ENCODE measurements around the gene CTNNA1. TPM values are rescaled to one million over a fixed set of nuclear protein-coding genes. Genes with fewer than 3 reads are reported as not detected.
"Not testable (repeated sequence)": the region's sequence is repeated elsewhere in the genome, so short reads cannot be mapped to it uniquely, and the experiment has no call there.

The CTNNA1 gene
- total and polyA plus RNA-seq, 4 donors, result 107 to 446 (median 278) TPM

DNA sequence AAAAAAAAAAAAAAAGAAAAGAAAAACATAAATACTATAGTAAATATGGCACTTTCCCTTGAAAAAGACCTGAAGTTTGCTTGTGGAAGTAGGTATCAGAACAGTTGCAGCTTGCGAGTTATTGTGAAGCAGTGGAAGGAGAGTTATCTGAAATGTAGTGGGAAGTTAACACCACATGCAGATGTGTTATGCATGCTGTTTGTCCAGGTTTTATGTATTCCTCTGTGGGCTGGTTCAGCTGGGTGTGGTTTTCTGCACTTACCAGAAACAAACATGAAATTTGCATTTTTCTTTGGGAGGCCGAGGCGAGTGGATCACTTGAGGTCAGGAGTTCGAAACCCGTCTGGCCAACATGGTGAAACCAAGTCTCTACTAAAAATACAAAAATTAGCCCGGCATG is 42.1 kb upstream of the CTNNA1 start:
- DNase-seq, result no peak
- Histone ChIP-seq H3K4me1 (ENCODE audit: control insufficient read depth in 1 of 2, insufficient read depth in 2 of 2, low read length in 2 of 2) (no peaks in the 10 kb centered on the region), H3K4me3 (ENCODE audit: low read length in 2 of 2) (no peak overlapping the region), H3K9me3 (ENCODE audit: control insufficient read depth, low read length) (no peaks in the 10 kb centered on the region), H3K27me3 (ENCODE audit: control insufficient read depth in 1 of 2, insufficient read depth in 2 of 2, low read length in 1 of 2) (no peaks in the 10 kb centered on the region), H3K36me3 (ENCODE audit: control insufficient read depth in 1 of 2, insufficient read depth in 2 of 2, low read length in 1 of 2) (no peaks in the 10 kb centered on the region), H3K27ac (ENCODE audit: low read depth in 1 of 2, low read length in 2 of 2) (no peak overlapping the region)
- 95 to 98% methylated on average over 6 of the region's 6 CpGs for WGBS, 2 donors
- intact Hi-C loops (cut with DNase I), result no loop called here
- ATAC-seq (ENCODE audit: low FRiP score), result no peak

DNA sequence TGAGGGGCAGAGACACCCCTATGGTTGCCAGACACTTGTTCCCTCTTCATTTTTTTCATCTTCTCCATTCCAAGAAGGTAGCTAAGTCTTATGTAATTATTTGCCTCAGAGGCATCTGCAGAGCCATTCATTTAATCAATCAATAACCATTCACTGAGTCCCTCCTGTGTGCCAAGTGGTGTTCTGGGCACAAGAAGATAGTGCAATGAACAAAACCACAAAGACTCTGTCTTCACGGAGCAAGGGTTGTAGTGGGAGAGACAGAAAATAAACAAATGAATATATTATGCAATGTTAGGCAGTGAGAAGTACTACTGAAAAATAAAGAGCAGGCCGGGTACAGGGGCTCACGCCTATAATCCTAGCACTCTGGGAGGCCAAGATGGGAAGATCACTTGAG is 41.4 kb upstream of the CTNNA1 start:
- no peaks in the 10 kb centered on the region for H3K4me1 ChIP-seq (ENCODE audit: control insufficient read depth in 1 of 2, insufficient read depth in 2 of 2, low read length in 2 of 2)

DNA sequence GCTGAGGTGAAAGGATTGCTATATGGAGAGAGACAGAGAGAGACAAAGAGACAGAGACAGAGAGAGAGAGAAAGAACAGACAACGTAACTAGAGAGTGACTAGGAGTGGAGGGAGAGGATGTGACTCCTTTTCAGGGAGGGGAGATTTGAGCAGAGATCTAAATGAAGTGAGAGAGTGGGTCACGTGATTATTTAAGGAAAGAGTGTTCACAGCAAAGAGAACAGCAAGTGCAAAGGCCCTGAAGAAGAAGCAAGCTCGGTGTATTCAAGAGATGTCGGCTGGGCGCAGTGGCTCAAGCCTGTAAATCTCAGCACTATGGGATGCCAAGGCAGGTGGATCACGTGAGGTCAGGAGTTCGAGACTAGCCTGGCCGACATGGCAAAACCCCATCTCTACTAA is 40.9 kb upstream of the CTNNA1 start:
- DNase-seq (no peak), ATAC-seq (ENCODE audit: low FRiP score) (no peak)
- Histone ChIP-seq H3K4me3 (ENCODE audit: low read length in 2 of 2) (no peak overlapping the region), H3K36me3 (ENCODE audit: control insufficient read depth in 1 of 2, insufficient read depth in 2 of 2, low read length in 1 of 2) (no peaks in the 10 kb centered on the region), H3K4me1 (ENCODE audit: control insufficient read depth in 1 of 2, insufficient read depth in 2 of 2, low read length in 2 of 2) (no peaks in the 10 kb centered on the region), H3K27me3 (ENCODE audit: control insufficient read depth in 1 of 2, insufficient read depth in 2 of 2, low read length in 1 of 2) (no peaks in the 10 kb centered on the region), H3K9me3 (ENCODE audit: control insufficient read depth, low read length) (no peaks in the 10 kb centered on the region), H3K27ac (ENCODE audit: low read depth in 1 of 2, low read length in 2 of 2) (no peak overlapping the region)
- WGBS, 2 donors, result 94% methylated on average over 8 of the region's 8 CpGs
- intact Hi-C loops (cut with DNase I), result no loop called here

More for the DNA sequence above, 41.4 kb upstream of the CTNNA1 start:
- WGBS, 2 donors, result 79 to 85% methylated on average over 3 of the region's 3 CpGs
- Histone ChIP-seq H3K27me3 (ENCODE audit: control insufficient read depth in 1 of 2, insufficient read depth in 2 of 2, low read length in 1 of 2) (no peaks in the 10 kb centered on the region), H3K4me3 (ENCODE audit: low read length in 2 of 2) (no peak overlapping the region), H3K27ac (ENCODE audit: low read depth in 1 of 2, low read length in 2 of 2) (no peak overlapping the region), H3K36me3 (ENCODE audit: control insufficient read depth in 1 of 2, insufficient read depth in 2 of 2, low read length in 1 of 2) (no peaks in the 10 kb centered on the region), H3K9me3 (ENCODE audit: control insufficient read depth, low read length) (no peaks in the 10 kb centered on the region)
- intact Hi-C loops (cut with DNase I), result no loop called here
- DNase-seq, result no peak
- no peak for ATAC-seq (ENCODE audit: low FRiP score)

DNA sequence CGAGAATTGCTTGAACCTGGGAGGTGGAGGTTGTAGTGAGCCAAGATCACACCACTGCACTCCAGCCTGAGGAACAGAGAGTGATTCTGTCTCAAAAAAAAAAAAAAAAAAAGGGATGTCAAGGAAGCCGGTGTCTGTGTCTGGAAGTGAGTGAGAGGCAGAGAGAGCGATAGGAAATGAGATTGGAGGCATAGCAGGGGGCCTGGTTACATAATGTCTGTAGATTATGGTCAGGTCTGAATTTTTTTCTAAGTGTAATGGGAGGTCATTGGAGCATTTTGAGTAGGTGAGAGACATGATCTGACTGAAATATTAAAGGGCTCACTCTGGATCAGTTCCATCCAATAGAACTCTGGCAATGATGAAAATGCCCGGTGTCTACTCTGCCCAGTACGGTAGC is 40.4 kb upstream of the CTNNA1 start:
- Histone ChIP-seq H3K27ac (ENCODE audit: low read depth in 1 of 2, low read length in 2 of 2) (no peak overlapping the region), H3K4me1 (ENCODE audit: control insufficient read depth in 1 of 2, insufficient read depth in 2 of 2, low read length in 2 of 2) (no peaks in the 10 kb centered on the region), H3K4me3 (ENCODE audit: low read length in 2 of 2) (no peak overlapping the region), H3K27me3 (ENCODE audit: control insufficient read depth in 1 of 2, insufficient read depth in 2 of 2, low read length in 1 of 2) (no peaks in the 10 kb centered on the region), H3K9me3 (ENCODE audit: control insufficient read depth, low read length) (no peaks in the 10 kb centered on the region), H3K36me3 (ENCODE audit: control insufficient read depth in 1 of 2, insufficient read depth in 2 of 2, low read length in 1 of 2) (no peaks in the 10 kb centered on the region)
- ATAC-seq (ENCODE audit: low FRiP score) (no peak), DNase-seq (no peak)
- intact Hi-C loops (cut with DNase I), result no loop called here
- 89 to 97% methylated on average over 5 of the region's 5 CpGs for WGBS, 2 donors

DNA sequence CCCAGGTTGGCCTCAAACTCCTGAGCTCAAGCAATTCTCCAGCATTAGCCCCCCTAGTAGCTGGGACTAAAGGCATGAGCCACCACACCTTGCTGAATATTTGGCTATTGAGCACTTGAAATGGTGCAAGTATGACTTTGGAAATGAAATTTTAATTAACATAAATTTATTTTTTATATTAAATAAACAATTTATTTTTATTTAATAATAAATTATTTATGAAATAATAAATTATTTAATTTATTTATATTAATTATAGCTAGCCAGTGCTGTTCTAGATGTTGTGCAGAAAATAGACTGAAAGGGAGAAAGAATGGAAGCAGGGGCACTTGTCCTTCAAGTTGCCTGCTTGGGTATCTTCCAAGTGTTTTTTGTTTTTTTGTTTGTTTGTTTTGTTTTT is 40.0 kb upstream of the CTNNA1 start:
- Histone ChIP-seq H3K4me3 (ENCODE audit: low read length in 2 of 2) (no peak overlapping the region), H3K36me3 (ENCODE audit: control insufficient read depth in 1 of 2, insufficient read depth in 2 of 2, low read length in 1 of 2) (no peaks in the 10 kb centered on the region), H3K27ac (ENCODE audit: low read depth in 1 of 2, low read length in 2 of 2) (no peak overlapping the region), H3K4me1 (ENCODE audit: control insufficient read depth in 1 of 2, insufficient read depth in 2 of 2, low read length in 2 of 2) (no peaks in the 10 kb centered on the region), H3K9me3 (ENCODE audit: control insufficient read depth, low read length) (no peaks in the 10 kb centered on the region), H3K27me3 (ENCODE audit: control insufficient read depth in 1 of 2, insufficient read depth in 2 of 2, low read length in 1 of 2) (no peaks in the 10 kb centered on the region)
- DNase-seq (no peak), ATAC-seq (ENCODE audit: low FRiP score) (no peak)
- intact Hi-C loops (cut with DNase I), result no loop called here

DNA sequence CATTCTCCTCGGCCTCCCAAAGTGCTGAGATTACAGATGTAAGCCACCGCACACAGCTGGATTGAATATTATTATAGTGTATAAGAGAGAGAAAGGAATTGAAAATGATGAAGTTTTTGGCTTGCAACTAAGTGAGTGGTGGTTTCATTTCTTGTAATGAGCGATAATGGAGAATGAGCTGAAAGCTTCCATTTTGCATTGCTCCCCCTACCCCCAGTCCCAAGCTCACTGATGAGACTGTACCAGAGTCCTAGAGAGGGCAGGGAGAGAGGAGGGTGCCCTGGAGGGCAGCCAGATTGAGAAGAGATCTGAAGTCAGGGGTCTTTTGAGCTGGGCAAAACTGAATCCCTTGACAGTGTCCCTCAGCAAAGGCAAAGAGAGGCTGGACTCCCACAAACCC is 38.5 kb upstream of the CTNNA1 start:
- Histone ChIP-seq H3K27ac (ENCODE audit: low read depth in 1 of 2, low read length in 2 of 2) (no peak overlapping the region), H3K36me3 (ENCODE audit: control insufficient read depth in 1 of 2, insufficient read depth in 2 of 2, low read length in 1 of 2) (no peaks in the 10 kb centered on the region), H3K4me1 (ENCODE audit: control insufficient read depth in 1 of 2, insufficient read depth in 2 of 2, low read length in 2 of 2) (no peaks in the 10 kb centered on the region), H3K4me3 (ENCODE audit: low read length in 2 of 2) (no peak overlapping the region), H3K27me3 (ENCODE audit: control insufficient read depth in 1 of 2, insufficient read depth in 2 of 2, low read length in 1 of 2) (no peaks in the 10 kb centered on the region), H3K9me3 (ENCODE audit: control insufficient read depth, low read length) (no peaks in the 10 kb centered on the region)
- intact Hi-C loops (cut with DNase I), result no loop called here
- ATAC-seq (ENCODE audit: low FRiP score), result no peak
- DNase-seq, result no peak
- 84 to 88% methylated on average over 3 of the region's 3 CpGs for WGBS, 2 donors

DNA sequence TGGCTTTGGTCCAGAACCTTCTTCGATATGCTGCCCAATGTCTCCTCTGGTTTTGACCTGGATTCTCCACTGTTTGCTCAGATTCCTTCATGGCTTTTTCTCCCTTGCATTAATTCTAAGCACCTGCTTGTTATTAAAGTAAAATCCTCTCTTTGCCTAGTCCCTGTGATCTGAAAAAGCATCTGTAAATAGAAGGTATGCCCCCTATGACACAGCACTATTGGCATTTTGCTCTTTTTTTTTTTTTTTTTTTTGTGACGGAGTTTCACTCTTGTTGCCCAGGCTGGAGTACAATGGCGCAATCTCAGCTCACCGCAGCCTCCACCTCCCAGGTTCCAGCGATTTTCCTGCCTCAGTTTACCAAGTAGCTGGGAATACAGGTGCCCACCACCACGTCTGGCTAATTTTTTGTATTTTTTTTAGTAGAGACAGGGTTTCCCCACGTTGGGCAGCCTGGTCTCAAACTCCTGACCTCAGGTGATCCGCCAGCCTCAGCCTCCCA is 37.2 kb upstream of the CTNNA1 start:
- H3K36me3 ChIP-seq (ENCODE audit: control insufficient read depth in 1 of 2, insufficient read depth in 2 of 2, low read length in 1 of 2); DNase-seq; H3K9me3 ChIP-seq (ENCODE audit: control insufficient read depth, low read length); intact Hi-C loops (cut with DNase I); H3K4me3 ChIP-seq (ENCODE audit: low read length in 2 of 2); ATAC-seq (ENCODE audit: low FRiP score); H3K4me1 ChIP-seq (ENCODE audit: control insufficient read depth in 1 of 2, insufficient read depth in 2 of 2, low read length in 2 of 2); H3K27ac ChIP-seq (ENCODE audit: low read depth in 1 of 2, low read length in 2 of 2); H3K27me3 ChIP-seq (ENCODE audit: control insufficient read depth in 1 of 2, insufficient read depth in 2 of 2, low read length in 1 of 2): not testable (repeated sequence)
- WGBS, 2 donors, result 68 to 76% methylated on average over 8 of the region's 8 CpGs

DNA sequence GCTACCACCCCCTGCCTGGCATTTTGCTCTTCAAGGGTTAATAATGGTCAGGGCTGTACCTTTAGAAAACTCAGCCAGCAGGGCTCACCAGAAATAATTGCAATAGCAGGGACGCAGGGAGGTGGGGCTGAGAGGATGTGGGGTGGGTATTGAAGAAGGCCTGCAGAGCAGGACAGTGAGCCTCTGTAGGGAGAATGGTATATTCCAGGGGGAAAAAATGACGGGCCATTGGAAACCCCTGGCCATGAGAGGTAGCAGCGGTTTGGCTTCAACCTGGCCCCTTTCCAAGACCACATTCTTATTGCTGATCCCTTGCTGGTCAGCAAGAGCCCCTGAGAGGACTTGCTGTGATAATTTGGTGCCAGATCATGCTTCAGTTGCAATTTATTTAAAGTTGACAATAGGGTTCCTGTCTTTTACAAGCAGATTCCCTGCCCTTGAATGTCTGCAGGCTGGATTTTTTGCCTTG is 36.7 kb upstream of the CTNNA1 start:
- H3K27ac ChIP-seq (ENCODE audit: low read depth in 1 of 2, low read length in 2 of 2), result no peak overlapping the region
- no peaks in the 10 kb centered on the region for H3K9me3 ChIP-seq (ENCODE audit: control insufficient read depth, low read length)
- intact Hi-C loops (cut with DNase I), result no loop called here
- H3K36me3 ChIP-seq (ENCODE audit: control insufficient read depth in 1 of 2, insufficient read depth in 2 of 2, low read length in 1 of 2), result no peaks in the 10 kb centered on the region
- no peaks in the 10 kb centered on the region for H3K4me1 ChIP-seq (ENCODE audit: control insufficient read depth in 1 of 2, insufficient read depth in 2 of 2, low read length in 2 of 2)
- ATAC-seq (ENCODE audit: low FRiP score) (no peak), DNase-seq (no peak)
- no peaks in the 10 kb centered on the region for H3K27me3 ChIP-seq (ENCODE audit: control insufficient read depth in 1 of 2, insufficient read depth in 2 of 2, low read length in 1 of 2)
- no peak overlapping the region for H3K4me3 ChIP-seq (ENCODE audit: low read length in 2 of 2)
- 29 to 36% methylated on average over 3 of the region's 3 CpGs for WGBS, 2 donors

DNA sequence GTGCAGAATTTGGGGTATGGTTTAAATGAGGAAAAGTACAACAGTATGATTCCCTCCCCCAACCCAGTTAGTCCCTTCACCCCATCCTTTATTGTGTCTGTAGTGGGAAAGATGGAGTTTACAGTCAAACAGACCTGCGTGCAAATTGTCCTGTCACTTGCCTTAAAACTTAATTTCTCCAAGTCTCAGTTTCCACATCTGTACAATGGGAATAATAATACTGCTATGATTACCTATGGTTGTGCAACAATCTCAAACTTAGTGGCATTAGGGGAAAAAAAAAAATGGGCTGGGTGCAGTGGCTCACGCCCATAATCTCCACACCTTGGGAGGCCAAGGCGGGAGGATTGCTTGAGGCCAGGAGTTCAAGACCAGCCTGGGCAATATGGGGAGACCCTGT is 35.8 kb upstream of the CTNNA1 start:
- no peak for DNase-seq
- Histone ChIP-seq H3K27ac (ENCODE audit: low read depth in 1 of 2, low read length in 2 of 2) (no peak overlapping the region), H3K36me3 (ENCODE audit: control insufficient read depth in 1 of 2, insufficient read depth in 2 of 2, low read length in 1 of 2) (no peaks in the 10 kb centered on the region), H3K9me3 (ENCODE audit: control insufficient read depth, low read length) (no peaks in the 10 kb centered on the region), H3K4me3 (ENCODE audit: low read length in 2 of 2) (no peak overlapping the region), H3K4me1 (ENCODE audit: control insufficient read depth in 1 of 2, insufficient read depth in 2 of 2, low read length in 2 of 2) (no peaks in the 10 kb centered on the region), H3K27me3 (ENCODE audit: control insufficient read depth in 1 of 2, insufficient read depth in 2 of 2, low read length in 1 of 2) (no peaks in the 10 kb centered on the region)
- intact Hi-C loops (cut with DNase I), result no loop called here
- WGBS, 2 donors, result 97 to 98% methylated on average over 3 of the region's 3 CpGs
- ATAC-seq (ENCODE audit: low FRiP score), result no peak

All from aorta (tissue), 5 donors.